SK-N-SH (cell line): ENCODE results near the gene AHNAK2. TPM values are rescaled to one million over a fixed set of nuclear protein-coding genes. Genes with fewer than 3 reads are reported as not detected.

ENCODE experiments used
- CTCF ChIA-PET: fragments of 300-600, 350-600 bp; formaldehyde crosslinking; extraction: SDS; loops from one replicate; lab custom pipeline; 2021; lab: Yijun Ruan, JAX
- POLR2A ChIA-PET: fragments of 350-600 bp; sonication (Branson Sonifier 250); formaldehyde crosslinking; extraction: SDS; loops from one replicate; lab custom pipeline; 2020; ENCODE audit warnings: antibody characterized with exemption, inconsistent platforms; lab: Yijun Ruan, JAX
- DNase-seq: peaks from one replicate; pipeline ENCODE4 v3.0.0; 2012
- H2AFZ ChIP-seq: fragments of 200-600 bp; sonication (generic); 2 replicates; pipeline ENCODE4 v1.8.1; 2016; ENCODE audit warnings: antibody characterized with exemption, mild to moderate bottlenecking, low read depth
- H3F3A ChIP-seq: fragments of 200-600 bp; sonication (generic); replicated peaks from 2 replicates; pipeline ENCODE3; 2016; ENCODE audit warnings: antibody characterized with exemption, mild to moderate bottlenecking; ENCODE audit not compliant: insufficient read depth
- H3K27ac ChIP-seq, 2 experiments: fragments of 200-500 bp in 1 of 2; fragments of 200-600 bp in 1 of 2; sonication (Bioruptor generic) in 1 of 2; sonication (generic), shearing (Covaris generic) in 1 of 2; 2 replicates each; pipeline versions ENCODE4 v1.5.1 to v1.6.1; 2014 to 2016; ENCODE audit warnings: low read depth in 2 of 2, inconsistent platforms in 1 of 2, low read length in 1 of 2, mild to moderate bottlenecking in 1 of 2, mixed read lengths in 1 of 2
- H3K27me3 ChIP-seq: fragments of 200-600 bp; sonication (generic), shearing (Covaris generic); 2 replicates; pipeline ENCODE4 v1.6.1; 2016; ENCODE audit warnings: mixed run types; ENCODE audit not compliant: insufficient read depth
- H3K36me3 ChIP-seq, 2 experiments: fragments of 200-500 bp in 1 of 2; fragments of 200-600 bp in 1 of 2; sonication (Bioruptor generic) in 1 of 2; sonication (generic) in 1 of 2; replicated peaks in 1 of 2; 2 replicates each; pipeline versions ENCODE3 to v1.5.1; 2014 to 2016; ENCODE audit warnings: low read length in 1 of 2, mild to moderate bottlenecking in 1 of 2; ENCODE audit not compliant: insufficient read depth in 2 of 2, control insufficient read depth in 1 of 2
- H3K4me1 ChIP-seq, 2 experiments: fragments of 200-500 bp in 1 of 2; fragments of 200-600 bp in 1 of 2; sonication (Bioruptor generic) in 1 of 2; sonication (generic), shearing (Covaris generic) in 1 of 2; 2 replicates each; pipeline versions ENCODE4 v1.5.1 to v1.6.1; 2014 to 2016; ENCODE audit warnings: low read depth in 1 of 2, low read length in 1 of 2, mixed run types in 1 of 2; ENCODE audit not compliant: insufficient read depth in 2 of 2, control insufficient read depth in 1 of 2
- H3K4me2 ChIP-seq: fragments of 200-600 bp; sonication (generic), shearing (Covaris generic); 2 replicates; pipeline ENCODE4 v1.6.1; 2017; ENCODE audit warnings: mixed run types
- H3K4me3 ChIP-seq, 2 experiments: fragments of 200-500 bp in 1 of 2; fragments of 200-600 bp in 1 of 2; sonication (Bioruptor generic) in 1 of 2; sonication (generic), shearing (Covaris generic) in 1 of 2; 2 replicates each; pipeline versions ENCODE4 v1.5.1 to v1.8.1; 2014 to 2016; ENCODE audit warnings: low read depth in 2 of 2, inconsistent platforms in 1 of 2, low read length in 1 of 2, mild to moderate bottlenecking in 1 of 2, mixed read lengths in 1 of 2, moderate library complexity in 1 of 2
- H3K79me2 ChIP-seq: fragments of 200-600 bp; sonication (generic); 2 replicates; pipeline ENCODE4 v1.8.1; 2017; ENCODE audit warnings: mild to moderate bottlenecking; ENCODE audit not compliant: insufficient read depth
- H3K9ac ChIP-seq: fragments of 200-600 bp; sonication (generic); 2 replicates; pipeline ENCODE4 v1.6.1; 2017; ENCODE audit warnings: mixed run types
- H3K9me2 ChIP-seq: fragments of 200-600 bp; sonication (generic); 2 replicates; pipeline ENCODE4 v1.6.1; 2017; ENCODE audit warnings: mixed run types
- H3K9me3 ChIP-seq: fragments of 200-600 bp; sonication (generic); 2 replicates; pipeline ENCODE4 v1.6.1; 2017; ENCODE audit warnings: mixed run types, mild to moderate bottlenecking, moderate library complexity
- H4K20me1 ChIP-seq: fragments of 200-600 bp; sonication (generic); 2 replicates; pipeline ENCODE4 v1.6.1; 2017; ENCODE audit warnings: mild to moderate bottlenecking, mixed run types; ENCODE audit not compliant: insufficient read depth
- ELF1 ChIP-seq: IDR thresholded peaks from 2 replicates; pipeline ENCODE4 v1.4.0; 2012
- EP300 ChIP-seq, 2 experiments: IDR thresholded peaks; 2 replicates each; pipeline versions ENCODE4 v1.4.0 to v1.6.1; 2012; ENCODE audit warnings: borderline replicate concordance in 1 of 2, low read depth in 1 of 2, low read length in 1 of 2
- EZH2phosphoT487 ChIP-seq: fragments of 200-600 bp; sonication (generic); IDR thresholded peaks from 2 replicates; pipeline ENCODE4 v1.6.1; 2017; ENCODE audit warnings: low read depth, mixed run types, mild to moderate bottlenecking, antibody characterized with exemption, moderate library complexity, borderline replicate concordance
- MXI1 ChIP-seq: IDR thresholded peaks from 2 replicates; pipeline ENCODE4 v1.6.1; 2012; ENCODE audit warnings: mild to moderate bottlenecking, low read depth, low read length, improper control_type of control experiment
- NRF1 ChIP-seq: IDR thresholded peaks from 2 replicates; pipeline ENCODE4 v1.6.1; 2012; ENCODE audit warnings: low read depth, mild to moderate bottlenecking, low read length
- PBX3 ChIP-seq: IDR thresholded peaks from 2 replicates; pipeline ENCODE4; 2012
- TEAD4 ChIP-seq: IDR thresholded peaks from 2 replicates; pipeline ENCODE4 v1.4.0; 2012; ENCODE audit warnings: mild to moderate bottlenecking, borderline replicate concordance; ENCODE audit not compliant: insufficient read depth
- USF1 ChIP-seq: IDR thresholded peaks from 2 replicates; pipeline ENCODE4 v1.4.0; 2012; ENCODE audit warnings: low read depth, borderline replicate concordance
- ZBTB33 ChIP-seq: IDR thresholded peaks from 2 replicates; pipeline ENCODE4 v1.4.0; 2012; ENCODE audit warnings: low read depth, borderline replicate concordance
- WGBS: methylation state at CpG from one replicate; pipeline ENCODE4 v1.1.6; 2017; ENCODE audit warnings: low lambda C conversion rate; 5-methylcytosine and 5-hydroxymethylcytosine counted together
- polyA plus RNA-seq, 3 experiments: library from polyadenylated mRNA; depleted of rRNA; stranded (reverse); fragments of >200 nt; gene quantifications; 2 replicates each; pipeline ENCODE4 v1.2.3, GENCODE V29; 2012
- TF ChIP-seq, protein P1 (sequence below): fragments of 150-350 bp; IDR thresholded peaks from 2 replicates; pipeline ENCODE4 v1.6.1; 2016; ENCODE audit warnings: mild to moderate bottlenecking, low read depth, low read length

Gene AHNAK2
- polyA plus RNA-seq, 1 of the 3 experiments (the other 2 are of a cell fraction), result 33.5 TPM

GRCh38 chr14:105025429-105025828 lies 47.3 kb upstream of the AHNAK2 start:
- WGBS, result 92% methylated on average over 6 of the region's 6 CpGs
- Histone ChIP-seq H4K20me1 (no peaks in the 10 kb centered on the region), H3K4me2 (peak overlapping the region; percentile 53), H2AFZ (no peak overlapping the region), H3K9me2 (no peaks in the 10 kb centered on the region), H3F3A (peaks cover 60% of the 10 kb centered on the region), H3K9ac (peak overlapping the region; percentile 67), H3K4me1 (peaks cover 19 to 30% of the 10 kb centered on the region in 2 experiments; a peak in 2 of 4 replicates), H3K4me3 (0 out of 4 replicates have a peak overlapping the region, but pooled peaks of 1 of the 2 experiments have one; percentile 3), H3K79me2 (peaks cover 20% of the 10 kb centered on the region), H3K27ac (peak overlapping the region; percentile 0 to 99; a peak in 3 of 4 replicates), H3K27me3 (no peaks in the 10 kb centered on the region), H3K36me3 (no peaks in the 10 kb centered on the region), H3K9me3 (no peaks in the 10 kb centered on the region)
- CTCF ChIA-PET, result interaction anchor here (1.3 kb wide), 1 partner anchor 20 kb away, joined by 3 read pairs; no protein-coding TSS in a partner anchor
- no peak for DNase-seq
- POLR2A ChIA-PET, result no interaction called here
- no peak for TF ChIP-seq EZH2phosphoT487
- TF ChIP-seq PBX3, result no peak
- TF ChIP-seq EP300 (IDR thresholded peaks at IDR 0.05; ENCODE audit: borderline replicate concordance in 1 of 2, low read depth in 1 of 2, low read length in 1 of 2), result no peak
- TF ChIP-seq TEAD4, result no peak
- TF ChIP-seq, protein P1, sequence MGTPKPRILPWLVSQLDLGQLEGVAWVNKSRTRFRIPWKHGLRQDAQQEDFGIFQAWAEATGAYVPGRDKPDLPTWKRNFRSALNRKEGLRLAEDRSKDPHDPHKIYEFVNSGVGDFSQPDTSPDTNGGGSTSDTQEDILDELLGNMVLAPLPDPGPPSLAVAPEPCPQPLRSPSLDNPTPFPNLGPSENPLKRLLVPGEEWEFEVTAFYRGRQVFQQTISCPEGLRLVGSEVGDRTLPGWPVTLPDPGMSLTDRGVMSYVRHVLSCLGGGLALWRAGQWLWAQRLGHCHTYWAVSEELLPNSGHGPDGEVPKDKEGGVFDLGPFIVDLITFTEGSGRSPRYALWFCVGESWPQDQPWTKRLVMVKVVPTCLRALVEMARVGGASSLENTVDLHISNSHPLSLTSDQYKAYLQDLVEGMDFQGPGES, result no peak
- no peak for TF ChIP-seq USF1
- TF ChIP-seq NRF1, result no peak
- TF ChIP-seq ELF1, result no peak
- TF ChIP-seq MXI1, result no peak
- no peak for TF ChIP-seq ZBTB33
